OCI-M1 (cell line): Measurements from ENCODE around the gene DLL1.
A peak's percentile ranks its signal among the peaks of the same experiment; 100 is the strongest.

Source experiments
- DNase-seq: peaks from one replicate; lab custom pipeline; 2025; lab: John Stamatoyannopoulos, UW

The DLL1 gene

GRCh38 chr6:170295510-170296422, 4.9 kb upstream of the DLL1 start:
- DNase-seq = no peak

- DNase-seq = no peak
These were observed 4.1 kb upstream of the DLL1 start for GRCh38 chr6:170294813-170295509.

GRCh38 chr6:170294298-170294730, 3.4 kb upstream of the DLL1 start:
- DNase-seq = no peak

DNA sequence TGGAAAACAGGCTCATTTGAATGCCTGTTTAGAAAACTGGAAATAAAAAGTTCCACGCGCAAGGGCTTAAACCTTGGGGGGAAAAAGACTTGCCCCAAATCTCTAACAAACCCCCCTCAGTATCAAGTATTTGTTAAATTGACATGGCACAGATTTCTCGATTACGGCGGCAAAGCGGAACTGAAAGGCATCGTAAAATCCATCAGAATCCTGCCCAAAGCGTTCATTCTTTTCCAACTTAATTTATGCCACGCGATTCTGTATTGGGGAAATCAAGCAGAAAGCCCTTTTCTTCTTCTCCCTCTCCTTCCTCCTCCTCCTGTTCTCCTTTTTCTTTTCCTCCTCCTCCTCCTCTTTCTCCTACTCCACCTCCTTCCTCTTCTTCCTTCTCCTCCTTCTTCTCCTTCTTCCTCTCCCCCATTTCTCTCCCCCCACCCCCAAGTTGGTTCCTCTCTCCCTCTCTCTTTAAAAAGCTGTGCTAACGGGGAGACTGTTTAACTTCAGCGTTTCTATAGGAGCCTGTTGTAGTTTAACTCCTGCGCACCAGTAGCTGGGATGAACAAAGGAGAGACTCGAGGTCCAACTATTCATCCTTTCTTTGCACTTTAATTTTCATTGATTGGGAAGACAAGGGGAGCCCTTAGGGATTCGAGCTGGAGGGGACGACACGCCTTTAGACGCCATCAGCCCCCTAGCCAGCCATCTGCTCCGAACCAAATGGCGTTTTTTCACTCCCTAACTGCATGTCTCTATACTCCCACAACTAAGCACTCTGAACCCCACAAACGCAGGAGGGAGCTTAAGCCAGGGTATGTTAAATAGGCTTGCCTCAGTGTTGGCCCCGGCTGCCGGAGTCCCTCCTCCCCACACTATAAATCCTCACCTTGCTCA, 2.7 kb upstream of the DLL1 start:
- DNase-seq = no peak

GRCh38 chr6:170292407-170293158, 1.7 kb upstream of the DLL1 start:
- peak; percentile 37 for DNase-seq

GRCh38 chr6:170292111-170292406, 1.2 kb upstream of the DLL1 start:
- no peak for DNase-seq

GRCh38 chr6:170291271-170292110, 613 bp upstream of the DLL1 start:
- DNase-seq = no peak

- DNase-seq = no peak
These were observed 955 bp downstream of the DLL1 start for GRCh38 chr6:170289951-170290295.

DNA sequence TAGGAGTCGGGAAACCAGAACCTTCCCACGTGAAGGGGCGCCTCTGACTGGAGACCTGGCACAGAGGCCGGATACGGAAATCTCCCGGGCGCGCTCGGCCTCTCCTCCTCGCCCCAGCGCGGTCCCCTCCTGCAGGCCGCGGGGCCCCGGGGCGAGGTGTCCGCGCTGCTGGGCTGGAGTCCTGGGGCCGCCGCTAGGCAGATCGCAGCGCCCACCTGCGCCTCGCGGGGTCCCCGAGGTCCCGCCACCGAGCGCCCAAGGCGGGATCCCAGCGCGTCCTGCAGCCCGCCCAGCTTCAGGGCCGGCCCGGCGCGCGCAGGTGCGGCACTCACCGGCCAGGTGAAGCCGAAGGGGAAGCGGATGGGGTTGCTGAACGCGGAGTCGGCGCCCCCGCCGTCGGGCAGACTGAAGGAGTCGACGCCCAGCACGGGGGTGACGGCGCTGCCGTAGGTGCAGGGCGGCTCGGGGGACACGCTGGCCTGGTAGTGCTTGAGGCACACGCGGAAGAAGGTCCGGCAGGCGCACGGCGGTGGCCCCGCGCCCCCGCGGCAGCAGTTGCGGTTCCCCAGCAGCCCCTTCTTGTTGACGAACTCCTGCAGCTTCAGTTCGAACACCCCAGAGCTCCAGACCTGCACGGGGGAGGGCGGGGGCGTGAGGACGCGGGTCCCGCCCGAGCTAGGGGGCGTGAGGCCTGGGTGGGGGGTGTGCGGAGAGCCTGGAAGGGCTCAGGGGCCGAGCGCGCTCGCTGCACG, 1.5 kb downstream of the DLL1 start:
- DNase-seq = no peak

GRCh38 chr6:170288852-170289179, 2.1 kb downstream of the DLL1 start:
- DNase-seq = no peak

GRCh38 chr6:170288091-170288631, 2.7 kb downstream of the DLL1 start:
- no peak for DNase-seq

DNA sequence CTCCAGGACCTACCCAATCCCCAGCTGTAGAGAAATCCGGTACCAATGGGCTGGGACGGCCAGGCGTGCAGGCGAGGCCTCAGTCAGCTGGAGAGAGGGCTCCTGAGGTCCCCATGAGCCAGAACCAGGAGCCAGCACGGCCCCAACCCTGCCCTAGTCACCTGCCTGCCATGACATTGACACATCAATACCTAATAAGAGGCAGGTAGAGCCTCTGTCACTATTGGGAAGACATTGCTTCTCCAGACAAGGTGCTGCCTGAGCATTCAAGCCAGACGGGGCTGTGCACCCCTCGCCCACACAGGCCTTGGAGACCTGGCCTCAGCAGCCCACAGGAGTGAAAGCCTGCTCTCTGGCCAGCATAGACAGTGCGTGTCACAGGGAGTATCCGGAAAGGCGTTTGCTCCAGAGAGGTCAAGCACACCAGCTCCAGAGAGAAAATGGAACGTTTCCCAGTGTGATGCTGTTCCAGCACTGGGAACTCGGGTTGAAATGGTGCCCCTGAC, 3.5 kb downstream of the DLL1 start:
- no peak for DNase-seq

- no peak for DNase-seq
These were observed 4.0 kb downstream of the DLL1 start for GRCh38 chr6:170286934-170287265.

DNA sequence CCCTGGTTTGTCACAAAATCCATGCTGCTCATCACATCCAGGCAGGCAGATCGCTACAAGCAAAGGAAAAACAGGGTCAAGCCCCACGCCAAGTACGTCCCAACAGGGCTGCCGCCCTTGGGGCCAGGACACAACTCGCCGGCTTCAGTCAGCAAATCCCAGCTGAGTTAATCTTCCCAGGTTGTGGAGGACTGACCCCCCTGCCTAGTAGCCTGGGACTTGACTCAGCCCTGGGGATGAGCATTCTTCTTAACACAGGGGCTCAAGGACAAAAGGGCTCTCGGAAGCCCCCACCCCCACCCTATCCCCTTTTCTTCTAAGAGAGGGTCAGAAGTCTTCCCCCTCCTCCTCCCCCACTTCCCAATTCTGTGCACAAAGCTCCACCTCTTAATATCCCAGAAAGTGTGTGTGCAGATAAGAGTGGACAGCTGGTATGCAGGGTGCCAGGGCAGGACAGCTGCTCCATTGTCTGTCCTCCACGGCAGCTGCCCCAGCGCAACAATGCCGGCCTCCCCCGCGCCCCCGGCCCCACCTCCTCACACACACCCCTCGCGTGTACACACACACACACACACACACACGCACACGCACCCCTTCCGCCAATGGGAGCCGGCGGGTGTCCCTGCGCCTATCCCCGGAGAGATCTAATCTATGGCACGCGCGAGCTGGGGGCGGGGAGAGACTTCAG, 4.5 kb downstream of the DLL1 start:
- DNase-seq = peak; percentile 24

DNA sequence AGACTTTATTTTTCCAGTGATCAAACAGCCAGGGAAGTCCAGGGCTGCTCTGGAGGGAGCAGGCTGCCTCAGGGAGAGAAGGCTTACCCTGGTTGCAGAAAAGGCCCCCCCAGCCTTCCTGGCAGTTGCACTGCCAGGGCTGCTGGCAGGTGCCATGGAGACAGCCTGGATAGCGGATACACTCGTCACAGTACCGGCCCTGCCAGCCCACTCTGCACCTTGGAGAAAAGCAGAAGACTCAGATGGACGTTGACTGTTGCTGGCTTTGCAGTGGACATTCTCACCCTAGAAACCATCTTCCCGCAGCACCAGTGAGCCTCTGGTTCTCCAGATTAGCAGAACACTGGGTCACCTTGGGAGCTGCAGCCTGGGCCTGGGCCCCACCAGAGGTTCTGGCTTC, 5.4 kb downstream of the DLL1 start:
- no peak for DNase-seq

GRCh38 chr6:170284866-170285469, 5.9 kb downstream of the DLL1 start:
- no peak for DNase-seq

DNA sequence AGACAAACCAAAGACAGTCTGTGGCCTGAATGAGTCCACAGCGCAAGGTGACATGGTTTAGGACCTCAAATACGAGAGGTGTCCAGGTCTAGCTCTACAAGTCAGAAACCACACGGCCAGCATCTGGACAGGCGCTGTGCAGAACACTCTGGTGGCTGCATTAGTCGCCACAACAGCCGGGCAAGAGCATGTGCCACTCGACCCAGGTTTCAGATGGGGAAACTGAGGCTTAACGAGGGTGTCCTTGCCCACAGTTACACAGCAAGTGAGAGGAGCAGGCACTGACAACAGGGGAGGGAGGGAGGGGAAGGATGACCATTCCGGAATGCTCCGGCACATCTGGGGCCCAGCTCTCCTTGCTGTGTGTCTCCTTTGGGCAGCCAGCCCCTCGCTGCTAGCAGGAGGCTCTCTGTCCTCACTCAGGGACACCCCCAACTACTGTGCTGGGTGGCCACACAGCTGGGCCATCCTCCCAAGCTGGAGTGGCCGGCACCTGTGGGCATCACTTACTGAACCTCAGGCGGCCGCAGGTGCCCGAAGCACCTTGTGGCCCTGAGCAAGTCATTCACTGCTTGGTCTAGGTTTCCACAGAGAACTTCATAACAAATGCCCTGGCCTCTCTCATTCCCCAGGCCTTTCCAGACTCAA, 6.6 kb downstream of the DLL1 start:
- no peak for DNase-seq
